HepG2 (cell line): ENCODE data around the gene GADD45GIP1. TPM values are rescaled to one million over a fixed set of nuclear protein-coding genes. Genes with fewer than 3 reads are reported as not detected.

Source experiments
- ATF7-NPFF ChIP-seq: sonication (generic); formaldehyde crosslinking; IDR thresholded peaks from 2 replicates; pipeline ENCODE4 v1.8.1; 2023; ENCODE audit warnings: mild to moderate bottlenecking, low read depth, missing genetic modification reagents, moderate library complexity
- CBX5 ChIP-seq: sonication (generic); formaldehyde crosslinking; IDR thresholded peaks from 2 replicates; pipeline ENCODE4 v1.4.0; 2020; ENCODE audit warnings: missing genetic modification reagents, borderline replicate concordance
- CEBPB ChIP-seq: IDR thresholded peaks from 2 replicates; pipeline ENCODE4 v1.6.1; 2011; ENCODE audit warnings: low read depth, low read length, improper control_type of control experiment, borderline replicate concordance
- DNMT3B ChIP-seq: conservative IDR thresholded peaks from 2 replicates; pipeline ENCODE4 v1.6.1; 2016; ENCODE audit warnings: missing biosample characterization, control low read depth
- DR1 ChIP-seq: sonication (generic); formaldehyde crosslinking; IDR thresholded peaks from 2 replicates; pipeline ENCODE4 v1.8.0; 2021; ENCODE audit warnings: mild to moderate bottlenecking, missing genetic modification reagents, inconsistent platforms
- KDM1A ChIP-seq: IDR thresholded peaks from 2 replicates; pipeline ENCODE4 v1.6.1; 2016; ENCODE audit warnings: missing compliant biosample characterization
- KLF11 ChIP-seq: IDR thresholded peaks from 2 replicates; pipeline ENCODE4 v1.6.1; 2016; ENCODE audit warnings: missing compliant biosample characterization
- KLF16 ChIP-seq, 2 experiments: sonication (generic) in 1 of 2; formaldehyde crosslinking in 1 of 2; IDR thresholded peaks; 2 replicates each; pipeline versions ENCODE4 v1.6.1 to v1.8.0; 2016 to 2023; ENCODE audit warnings: missing genetic modification reagents in 2 of 2, missing compliant biosample characterization in 1 of 2
- KLF6 ChIP-seq: IDR thresholded peaks from 2 replicates; pipeline ENCODE4 v1.8.0; 2016; ENCODE audit warnings: missing biosample characterization, missing genetic modification reagents
- ONECUT2 ChIP-seq: sonication (generic); formaldehyde crosslinking; IDR thresholded peaks from 2 replicates; pipeline ENCODE4 v1.4.0; 2020; ENCODE audit warnings: missing genetic modification reagents
- RFXAP ChIP-seq: sonication (generic); formaldehyde crosslinking; IDR thresholded peaks from 2 replicates; pipeline ENCODE4 v1.4.0; 2020; ENCODE audit warnings: missing genetic modification reagents, borderline replicate concordance
- RXRB ChIP-seq: IDR thresholded peaks from 2 replicates; pipeline ENCODE4 v1.6.1; 2016; ENCODE audit warnings: borderline replicate concordance, missing genetic modification reagents, missing compliant biosample characterization
- SAP130 ChIP-seq: IDR thresholded peaks from 2 replicates; pipeline ENCODE4 v1.6.1; 2016; ENCODE audit warnings: low read depth
- TEAD3 ChIP-seq: optimal IDR thresholded peaks from 2 replicates; pipeline ENCODE3; 2016; ENCODE audit warnings: borderline replicate concordance
- ZFP37 ChIP-seq: sonication (generic); formaldehyde crosslinking; IDR thresholded peaks from 2 replicates; pipeline ENCODE4 v1.4.0; 2020; ENCODE audit warnings: missing genetic modification reagents, borderline replicate concordance
- ZNF180 ChIP-seq: sonication (generic); formaldehyde crosslinking; IDR thresholded peaks from 2 replicates; pipeline ENCODE4 v1.4.0; 2020; ENCODE audit warnings: low read depth, missing genetic modification reagents, borderline replicate concordance
- ZNF678 ChIP-seq: sonication (generic); formaldehyde crosslinking; IDR thresholded peaks from 2 replicates; pipeline ENCODE4 v1.4.0; 2020; ENCODE audit warnings: mild to moderate bottlenecking, missing genetic modification reagents
- ZNF775 ChIP-seq: sonication (generic); formaldehyde crosslinking; IDR thresholded peaks from 2 replicates; pipeline ENCODE4 v1.4.0; 2020; ENCODE audit warnings: missing genetic modification reagents, mild to moderate bottlenecking, moderate library complexity, borderline replicate concordance
- ZNF777 ChIP-seq: sonication (generic); formaldehyde crosslinking; IDR thresholded peaks from 2 replicates; pipeline ENCODE4 v1.4.0; 2020; ENCODE audit warnings: missing genetic modification reagents
- ZZZ3 ChIP-seq: sonication (generic); formaldehyde crosslinking; IDR thresholded peaks from 2 replicates; pipeline ENCODE4 v1.4.0; 2020; ENCODE audit warnings: missing genetic modification reagents, mild to moderate bottlenecking, borderline replicate concordance
- polyA plus RNA-seq, 8 experiments: library from polyadenylated mRNA; depleted of rRNA in 3 of 8; stranded (reverse) in 7 of 8; unstranded in 1 of 8; fragments of >200 nt; fragmentation: Illumina TruSeq in 4 of 8; extraction: Trizol in 4 of 8; gene quantifications; 2 replicates each; pipeline versions ENCODE4 v1.2.1 to v1.2.3, GENCODE V29; 2011 to 2016; ENCODE audit warnings: low read depth in 4 of 8, missing spikeins in 1 of 8, mixed read lengths in 1 of 8; ENCODE audit not compliant: insufficient read depth in 1 of 8
- total RNA-seq, 5 experiments: library from RNA; depleted of rRNA; stranded (reverse); fragments of >200 nt; fragmentation: Illumina TruSeq; extraction: Trizol; gene quantifications; 2 replicates each; pipeline ENCODE4 v1.2.3, GENCODE V29; 2016; ENCODE audit warnings: low read depth in 1 of 5
- TF ChIP-seq, protein P1 (sequence below): sonication (generic); formaldehyde crosslinking; IDR thresholded peaks from 2 replicates; pipeline ENCODE4 v1.5.0; 2020; ENCODE audit warnings: missing genetic modification reagents
- TF ChIP-seq, protein P2 (sequence below): sonication (generic); formaldehyde crosslinking; conservative IDR thresholded peaks from 2 replicates; pipeline ENCODE4 v1.8.1; 2023; ENCODE audit warnings: missing genetic modification reagents
- TF ChIP-seq, protein P3 (sequence below): sonication (generic); formaldehyde crosslinking; IDR thresholded peaks from 2 replicates; pipeline ENCODE4 v1.4.0; 2020; ENCODE audit warnings: missing genetic modification reagents
- TF ChIP-seq, protein P4 (sequence below): IDR thresholded peaks from 2 replicates; pipeline ENCODE4 v1.6.1; 2016; ENCODE audit warnings: mild to moderate bottlenecking, missing biosample characterization, missing genetic modification reagents
- TF ChIP-seq, protein P5 (sequence below): sonication (generic); formaldehyde crosslinking; conservative IDR thresholded peaks from 2 replicates; pipeline ENCODE4 v1.4.0; 2020; ENCODE audit warnings: missing genetic modification reagents
- TF ChIP-seq, protein P6 (sequence below): sonication (generic); formaldehyde crosslinking; IDR thresholded peaks from 2 replicates; pipeline ENCODE4 v1.4.0; 2020; ENCODE audit warnings: mild to moderate bottlenecking, low read depth, missing genetic modification reagents

GADD45GIP1 gene
- total and polyA plus RNA-seq, 2 of the 13 experiments (the other 11 are each of a cell fraction or from before 2014, with no cell fraction given), result 24.6 to 30.7 TPM

DNA sequence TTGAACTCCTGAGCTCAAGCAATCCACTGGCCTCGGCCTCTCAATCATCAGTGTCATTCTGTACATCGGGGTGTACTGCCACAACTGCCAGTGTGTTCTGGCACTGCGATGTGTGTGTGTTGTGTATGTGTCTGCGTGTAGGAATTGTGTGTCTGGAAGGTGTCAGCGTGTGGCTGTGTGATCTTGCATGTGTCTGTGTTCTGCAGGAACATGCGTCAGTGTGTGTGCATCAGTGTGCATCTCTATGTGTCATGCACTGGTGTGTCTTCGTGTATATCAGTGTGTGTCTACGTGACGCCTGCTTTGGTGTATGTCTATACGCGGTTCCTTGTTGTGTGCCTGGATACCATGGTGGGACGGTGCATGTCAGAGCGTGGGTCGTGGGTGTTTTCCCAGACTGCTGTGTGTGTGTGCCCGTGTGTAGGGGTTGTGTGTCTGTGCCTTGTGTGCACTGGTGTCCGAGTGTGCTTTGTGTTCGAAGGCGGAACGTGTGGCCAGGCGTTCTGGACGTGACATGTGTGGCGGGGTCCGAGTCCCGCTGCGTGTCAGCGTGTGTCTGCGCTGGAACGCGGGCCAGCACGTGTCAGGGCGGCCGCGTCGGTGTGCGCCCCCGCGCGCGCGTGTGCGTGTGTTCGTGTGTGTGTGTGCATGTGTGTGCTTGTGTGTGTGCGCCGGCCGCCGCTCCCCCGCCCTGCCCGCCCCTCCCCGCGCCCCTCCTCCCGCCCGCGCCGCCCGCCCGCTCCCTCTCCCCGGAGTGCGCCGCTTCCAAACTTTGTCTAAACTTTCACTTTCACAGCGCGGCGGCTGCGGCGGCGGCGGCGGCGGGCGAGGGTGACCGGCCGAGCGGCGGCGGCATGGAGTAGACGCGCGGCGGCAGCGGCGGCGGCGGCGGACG lies 37.9 kb upstream of the GADD45GIP1 start, which contains the start of gene NFIX (continued):
- TF ChIP-seq ZFP37 (CRISPR knock-in tag) (no peak), ZZZ3 (CRISPR knock-in tag) (no peak), KLF6 (CRISPR knock-in tag) (no peak), DR1 (CRISPR knock-in tag) (no peak), TEAD3 (CRISPR knock-in tag) (peak; percentile 19), ATF7-NPFF (no peak), ZNF777 (peak; percentile 64; the same call in 1 of the 2 replicates), ZNF678 (CRISPR knock-in tag) (no peak), SAP130 (CRISPR knock-in tag) (no peak; the same call in 1 of the 2 replicates), ZNF775 (CRISPR knock-in tag) (no peak), RXRB (CRISPR knock-in tag) (no peak), KLF11 (CRISPR knock-in tag) (no peak), KDM1A (no peak), RFXAP (CRISPR knock-in tag) (no peak; the same call in 1 of the 2 replicates), ZNF180 (CRISPR knock-in tag) (no peak), KLF16 (CRISPR knock-in tag; IDR thresholded peaks at IDR 0.05) (peak in 1 of 2 experiments; percentile 89; a peak in 1 of 4 replicates), ONECUT2 (CRISPR knock-in tag) (no peak), DNMT3B (no peak), CBX5 (CRISPR knock-in tag) (no peak), CEBPB (no peak)
- TF ChIP-seq, protein P1, sequence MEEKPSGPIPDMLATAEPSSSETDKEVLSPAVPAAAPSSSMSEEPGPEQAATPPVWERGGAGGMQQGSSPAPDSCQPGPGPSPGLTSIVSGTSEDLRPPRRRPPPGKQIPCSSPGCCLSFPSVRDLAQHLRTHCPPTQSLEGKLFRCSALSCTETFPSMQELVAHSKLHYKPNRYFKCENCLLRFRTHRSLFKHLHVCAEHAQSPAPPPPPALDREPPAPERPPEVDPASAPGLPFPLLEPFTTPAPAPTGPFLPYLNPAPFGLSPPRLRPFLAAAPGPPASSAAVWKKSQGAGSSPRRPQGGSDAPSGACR (CRISPR knock-in tag), result no peak
- TF ChIP-seq, protein P2, sequence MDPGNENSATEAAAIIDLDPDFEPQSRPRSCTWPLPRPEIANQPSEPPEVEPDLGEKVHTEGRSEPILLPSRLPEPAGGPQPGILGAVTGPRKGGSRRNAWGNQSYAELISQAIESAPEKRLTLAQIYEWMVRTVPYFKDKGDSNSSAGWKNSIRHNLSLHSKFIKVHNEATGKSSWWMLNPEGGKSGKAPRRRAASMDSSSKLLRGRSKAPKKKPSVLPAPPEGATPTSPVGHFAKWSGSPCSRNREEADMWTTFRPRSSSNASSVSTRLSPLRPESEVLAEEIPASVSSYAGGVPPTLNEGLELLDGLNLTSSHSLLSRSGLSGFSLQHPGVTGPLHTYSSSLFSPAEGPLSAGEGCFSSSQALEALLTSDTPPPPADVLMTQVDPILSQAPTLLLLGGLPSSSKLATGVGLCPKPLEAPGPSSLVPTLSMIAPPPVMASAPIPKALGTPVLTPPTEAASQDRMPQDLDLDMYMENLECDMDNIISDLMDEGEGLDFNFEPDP (CRISPR knock-in tag), result no peak
- TF ChIP-seq, protein P3, sequence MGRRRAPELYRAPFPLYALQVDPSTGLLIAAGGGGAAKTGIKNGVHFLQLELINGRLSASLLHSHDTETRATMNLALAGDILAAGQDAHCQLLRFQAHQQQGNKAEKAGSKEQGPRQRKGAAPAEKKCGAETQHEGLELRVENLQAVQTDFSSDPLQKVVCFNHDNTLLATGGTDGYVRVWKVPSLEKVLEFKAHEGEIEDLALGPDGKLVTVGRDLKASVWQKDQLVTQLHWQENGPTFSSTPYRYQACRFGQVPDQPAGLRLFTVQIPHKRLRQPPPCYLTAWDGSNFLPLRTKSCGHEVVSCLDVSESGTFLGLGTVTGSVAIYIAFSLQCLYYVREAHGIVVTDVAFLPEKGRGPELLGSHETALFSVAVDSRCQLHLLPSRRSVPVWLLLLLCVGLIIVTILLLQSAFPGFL (CRISPR knock-in tag), result no peak
- TF ChIP-seq, protein P4, sequence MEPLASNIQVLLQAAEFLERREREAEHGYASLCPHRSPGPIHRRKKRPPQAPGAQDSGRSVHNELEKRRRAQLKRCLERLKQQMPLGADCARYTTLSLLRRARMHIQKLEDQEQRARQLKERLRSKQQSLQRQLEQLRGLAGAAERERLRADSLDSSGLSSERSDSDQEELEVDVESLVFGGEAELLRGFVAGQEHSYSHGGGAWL, result 0 out of 2 replicates have a peak, but pooled peaks have one; percentile 36
- TF ChIP-seq, protein P5, sequence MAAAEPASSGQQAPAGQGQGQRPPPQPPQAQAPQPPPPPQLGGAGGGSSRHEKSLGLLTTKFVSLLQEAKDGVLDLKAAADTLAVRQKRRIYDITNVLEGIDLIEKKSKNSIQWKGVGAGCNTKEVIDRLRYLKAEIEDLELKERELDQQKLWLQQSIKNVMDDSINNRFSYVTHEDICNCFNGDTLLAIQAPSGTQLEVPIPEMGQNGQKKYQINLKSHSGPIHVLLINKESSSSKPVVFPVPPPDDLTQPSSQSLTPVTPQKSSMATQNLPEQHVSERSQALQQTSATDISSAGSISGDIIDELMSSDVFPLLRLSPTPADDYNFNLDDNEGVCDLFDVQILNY (CRISPR knock-in tag), result no peak
- TF ChIP-seq, protein P6, sequence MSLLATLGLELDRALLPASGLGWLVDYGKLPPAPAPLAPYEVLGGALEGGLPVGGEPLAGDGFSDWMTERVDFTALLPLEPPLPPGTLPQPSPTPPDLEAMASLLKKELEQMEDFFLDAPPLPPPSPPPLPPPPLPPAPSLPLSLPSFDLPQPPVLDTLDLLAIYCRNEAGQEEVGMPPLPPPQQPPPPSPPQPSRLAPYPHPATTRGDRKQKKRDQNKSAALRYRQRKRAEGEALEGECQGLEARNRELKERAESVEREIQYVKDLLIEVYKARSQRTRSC (CRISPR knock-in tag), result no peak
